GM19452 (cell line): ENCODE measurements around the gene SFXN5.

ENCODE experiments used
- ATAC-seq: cut with Tn5 transposase; IDR thresholded peaks from one replicate; pipeline ENCODE4 v1.9.1; 2021; ENCODE audit not compliant: unreplicated experiment

Gene SFXN5

DNA sequence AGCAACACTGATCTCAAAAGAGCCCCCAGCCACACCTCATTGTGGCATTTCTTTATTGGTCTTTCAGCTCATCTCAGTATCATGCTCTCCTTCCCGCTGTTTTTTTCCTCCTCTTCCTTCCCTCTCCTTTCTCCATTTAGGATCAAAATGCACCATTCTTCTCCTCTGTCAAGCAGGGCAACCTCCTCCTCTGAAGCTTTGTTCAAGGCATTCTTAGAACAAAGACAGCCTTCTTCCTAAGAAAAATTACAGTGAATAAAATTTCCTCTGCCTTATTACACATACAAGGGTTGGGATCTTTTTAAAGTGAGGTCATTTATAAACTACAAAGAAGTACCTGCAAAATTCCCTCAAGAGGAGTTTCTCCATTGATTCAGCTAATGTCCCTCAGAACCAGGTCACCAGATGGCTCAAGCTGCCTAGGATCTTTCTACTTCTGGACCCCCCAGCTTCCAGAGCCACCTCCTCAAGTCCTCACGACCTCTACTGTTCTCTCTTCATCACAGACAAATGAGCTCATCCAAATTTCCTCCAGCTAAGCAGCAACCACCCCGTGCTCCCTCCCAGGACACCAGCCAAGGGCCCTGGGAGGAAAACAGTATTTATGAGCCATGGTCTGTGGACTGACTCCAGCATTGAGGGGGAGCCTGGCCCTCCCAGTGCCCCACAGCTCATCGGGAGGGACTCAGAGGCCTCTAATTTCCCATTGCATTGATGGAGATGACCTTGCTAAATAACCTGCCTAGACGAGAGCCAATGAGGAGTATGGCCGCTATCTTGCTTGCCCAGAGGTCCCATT lies 18.0 kb downstream of the SFXN5 start:
- no peak for ATAC-seq

GRCh38 chr2:73050121-73050545 lies 21.4 kb downstream of the SFXN5 start:
- no peak for ATAC-seq

DNA sequence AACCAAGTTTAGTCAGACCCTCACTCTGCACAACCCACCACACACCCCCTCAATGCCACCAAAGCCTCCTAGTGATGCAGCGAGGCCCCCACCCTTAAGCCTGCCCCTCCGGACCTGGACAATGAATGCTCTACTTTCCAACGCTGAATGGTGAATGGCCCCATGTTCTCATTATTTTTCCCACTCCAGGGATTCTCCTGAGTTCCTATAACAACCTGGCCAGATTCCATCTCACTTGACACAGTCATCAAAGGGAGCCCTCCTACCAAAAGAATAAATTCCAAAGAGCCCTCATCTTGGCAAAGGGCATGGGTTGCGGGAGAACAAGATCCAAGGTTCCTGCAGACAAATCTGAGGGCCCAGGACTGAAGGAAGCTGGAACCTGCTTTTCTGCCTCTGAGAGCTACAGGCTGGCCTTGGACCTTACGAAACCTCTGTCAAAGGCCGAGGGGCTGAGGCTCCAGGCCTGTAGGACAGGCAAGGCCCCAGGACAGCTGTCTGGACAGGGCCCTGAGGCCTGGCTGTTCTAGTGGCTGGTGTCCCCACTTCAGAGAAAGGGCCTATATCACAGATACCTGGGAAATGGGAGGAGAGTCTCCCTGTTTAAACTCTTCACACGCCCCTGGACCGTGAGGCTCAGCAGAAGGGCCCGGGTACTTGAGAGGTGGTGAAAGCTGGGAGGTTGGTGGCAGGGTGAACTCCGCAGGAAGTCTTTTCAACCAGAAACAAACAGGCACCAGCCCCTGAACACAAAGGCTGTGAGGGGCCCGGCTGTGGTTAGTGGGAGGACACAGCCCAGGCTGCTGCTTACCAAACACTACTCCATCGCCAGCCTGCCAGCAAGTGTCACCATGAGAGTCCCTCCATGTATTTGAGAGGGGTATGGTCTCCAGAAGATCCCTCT lies 27.3 kb downstream of the SFXN5 start:
- no peak for ATAC-seq

DNA sequence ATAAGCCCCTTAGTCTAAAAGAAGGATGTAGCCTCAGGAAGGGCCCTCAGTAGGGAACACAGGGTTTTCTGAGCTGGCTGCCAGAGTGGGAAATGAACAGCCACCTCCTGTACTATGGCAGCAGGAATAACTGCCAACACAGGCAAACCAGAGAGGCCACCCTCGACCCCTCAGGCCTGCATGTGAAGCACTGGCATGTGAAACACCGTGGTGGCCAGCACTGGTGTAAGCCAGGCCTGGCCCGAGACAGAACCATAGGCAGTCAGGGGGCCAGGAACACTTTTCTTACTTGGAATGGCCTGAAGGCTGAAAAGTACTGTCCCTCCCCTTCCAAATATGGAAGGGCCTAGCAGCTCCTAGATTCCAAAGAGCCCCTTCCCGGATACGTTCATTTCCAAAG lies 28.2 kb downstream of the SFXN5 start:
- no peak for ATAC-seq

DNA sequence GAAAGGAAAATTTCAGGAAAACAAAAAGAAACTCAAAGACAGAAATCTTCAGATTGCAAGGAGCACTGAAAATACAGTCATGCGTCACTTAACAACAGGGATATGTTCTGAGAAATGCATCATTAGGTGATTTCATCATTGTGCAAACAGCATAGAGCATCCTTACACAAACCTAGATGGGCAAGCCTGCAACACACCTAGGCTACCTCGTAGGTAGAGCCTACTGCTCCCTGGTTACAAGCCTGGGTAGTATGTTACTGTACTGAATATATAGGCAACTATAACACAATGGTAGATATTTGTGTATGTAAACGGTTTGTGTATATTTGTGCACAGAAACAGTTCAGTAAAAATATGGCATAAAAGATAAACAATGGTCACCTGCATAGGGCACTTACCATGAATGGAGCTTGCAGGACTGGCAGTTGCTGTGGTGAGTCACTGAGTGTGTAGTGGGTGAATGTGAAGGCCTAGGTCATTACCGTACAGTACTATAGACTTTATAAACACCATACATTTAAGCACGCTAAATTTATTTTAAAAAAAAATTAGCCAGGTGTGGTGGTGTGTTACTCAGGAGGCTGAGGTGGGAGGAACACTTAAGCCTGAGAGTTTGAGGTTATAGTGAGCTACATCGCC lies 33.4 kb downstream of the SFXN5 start:
- no peak for ATAC-seq

DNA sequence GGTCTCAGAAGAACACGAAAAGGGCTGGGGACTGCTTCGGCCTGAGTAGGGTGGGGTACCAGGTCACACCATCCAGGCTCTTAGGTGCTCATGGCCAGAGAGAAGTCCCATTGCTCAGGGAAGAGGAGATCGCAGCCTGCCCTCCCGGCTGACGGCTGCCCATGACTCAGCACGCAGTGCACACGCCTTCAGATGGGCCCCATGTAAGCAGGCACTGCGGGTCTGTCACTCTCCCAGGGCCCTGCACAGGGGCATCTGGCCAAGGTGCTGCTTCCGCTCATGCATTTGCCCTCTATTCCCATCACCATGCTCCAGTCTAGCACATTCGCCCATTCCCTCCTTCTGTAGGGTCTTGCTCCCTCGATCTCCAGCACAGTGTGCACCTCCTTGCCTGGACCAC lies 34.7 kb downstream of the SFXN5 start:
- ATAC-seq = no peak

DNA sequence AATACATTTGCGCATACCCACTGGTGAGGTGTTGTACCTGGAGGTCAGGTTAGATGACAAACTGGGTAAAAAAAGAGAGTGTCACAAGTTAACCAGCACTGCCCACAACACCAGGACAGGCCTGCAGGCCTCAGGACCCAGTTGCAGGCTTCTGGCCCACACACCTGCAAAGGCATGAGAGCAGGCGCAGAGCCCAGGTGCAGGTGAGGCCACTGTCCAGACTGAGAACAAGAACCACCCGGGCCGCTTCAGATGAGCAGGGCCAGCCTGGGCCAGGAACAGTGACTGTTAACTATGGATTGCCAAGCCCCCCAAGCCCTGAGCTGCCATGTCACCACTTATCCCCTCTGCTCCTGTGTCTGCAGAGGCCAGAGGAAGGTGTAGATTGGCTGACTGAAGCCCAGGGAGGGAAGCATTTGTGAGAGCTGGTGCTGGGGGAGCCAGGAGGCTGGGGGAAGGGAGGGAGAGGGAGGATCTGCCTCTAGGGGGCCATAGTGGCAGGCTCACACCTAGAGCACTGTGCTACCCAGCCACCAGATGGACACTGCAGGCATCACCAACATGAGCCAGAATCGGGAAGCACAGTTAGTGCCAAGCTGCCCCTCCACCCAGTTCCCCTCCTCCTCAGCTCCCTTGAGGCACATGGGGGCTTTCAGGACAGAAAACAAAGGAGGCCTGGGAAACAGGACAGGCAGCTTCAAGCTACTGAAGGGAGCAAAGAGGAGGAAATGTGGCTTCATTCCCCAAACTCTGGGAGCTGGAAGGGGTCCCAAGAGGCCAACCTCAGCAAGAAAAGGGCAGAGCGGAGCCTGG lies 35.4 kb downstream of the SFXN5 start:
- no peak for ATAC-seq

DNA sequence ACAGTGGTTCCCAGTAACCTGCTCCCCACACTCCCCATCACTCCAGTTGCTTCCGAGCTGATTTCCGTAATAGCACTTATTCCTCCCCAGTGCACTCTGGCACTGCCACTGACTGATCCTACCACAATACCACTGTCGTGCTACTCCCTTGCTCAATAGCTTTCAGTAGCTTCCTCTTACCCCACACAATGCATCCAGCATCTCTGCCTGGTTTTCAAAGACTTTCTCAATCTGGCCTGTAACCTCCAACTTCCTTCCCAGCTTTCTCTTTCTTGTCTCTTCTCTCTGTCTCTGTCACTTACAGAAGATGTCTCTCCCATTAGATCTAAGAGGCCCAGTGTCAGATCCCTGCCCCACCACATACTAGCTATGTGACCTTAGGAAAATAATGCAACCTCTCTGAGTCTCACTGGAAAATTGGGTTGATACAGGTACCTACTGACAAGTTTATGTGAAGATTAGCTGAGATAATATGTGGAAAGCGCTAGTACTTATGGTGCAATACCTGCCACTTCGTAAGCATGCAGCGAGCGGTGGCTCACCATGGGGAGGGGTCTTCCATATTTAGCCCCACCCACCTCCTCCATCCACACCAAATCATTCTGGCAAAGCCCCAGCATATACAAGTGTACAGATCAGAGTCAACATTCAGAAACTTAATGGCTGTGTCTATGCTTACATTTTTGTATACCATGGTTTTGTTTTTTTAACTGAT lies 36.7 kb downstream of the SFXN5 start:
- ATAC-seq = no peak

GRCh38 chr2:73033766-73034381 lies 37.6 kb downstream of the SFXN5 start:
- no peak for ATAC-seq

DNA sequence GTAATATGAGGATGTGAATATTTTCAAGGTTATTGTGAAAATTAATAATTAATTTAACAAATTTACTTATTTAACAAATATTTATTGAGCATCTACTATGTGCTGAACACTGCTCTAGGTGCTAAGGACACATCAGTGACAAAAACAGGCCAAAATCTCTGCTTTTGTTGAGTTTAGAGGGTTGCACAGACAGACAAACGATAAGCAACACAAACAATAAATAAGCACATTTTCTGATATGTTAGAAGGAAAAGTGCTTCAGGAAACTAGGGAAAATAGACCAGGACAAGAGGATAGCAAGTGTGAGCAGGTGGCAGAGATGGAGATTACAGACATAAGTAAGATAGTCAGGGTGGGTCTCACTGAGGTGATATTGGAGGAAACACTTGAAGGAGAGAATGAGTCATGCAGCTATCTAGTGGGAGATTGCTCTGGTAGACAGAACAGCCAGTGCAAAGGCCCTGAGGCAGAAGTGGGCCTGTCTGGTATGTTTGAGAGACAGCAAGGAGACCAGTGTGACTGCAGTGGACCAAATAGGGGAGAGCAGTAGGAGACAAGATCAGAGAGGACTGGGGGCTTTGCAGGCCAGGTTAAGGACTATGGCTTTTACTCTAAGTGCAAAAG lies 38.3 kb downstream of the SFXN5 start:
- no peak for ATAC-seq

DNA sequence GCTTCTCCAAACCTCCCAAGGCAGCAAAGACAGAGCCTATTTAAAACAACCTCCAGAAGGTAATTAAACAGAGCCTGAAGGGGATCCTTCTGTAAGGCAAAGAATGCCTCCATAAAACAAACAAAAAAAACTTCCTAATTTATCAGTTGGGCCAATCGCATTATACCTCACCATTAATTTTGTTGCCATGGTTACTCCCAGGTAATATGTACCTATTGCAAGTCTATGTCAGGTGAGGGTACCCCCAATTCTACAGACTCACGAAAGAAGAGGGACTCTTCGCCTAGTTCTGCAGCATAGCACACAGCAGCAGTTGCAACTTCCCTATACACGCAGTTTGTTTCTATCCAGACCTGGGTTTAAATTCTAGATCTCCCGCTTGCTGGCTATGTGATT lies 38.8 kb downstream of the SFXN5 start:
- no peak for ATAC-seq

DNA sequence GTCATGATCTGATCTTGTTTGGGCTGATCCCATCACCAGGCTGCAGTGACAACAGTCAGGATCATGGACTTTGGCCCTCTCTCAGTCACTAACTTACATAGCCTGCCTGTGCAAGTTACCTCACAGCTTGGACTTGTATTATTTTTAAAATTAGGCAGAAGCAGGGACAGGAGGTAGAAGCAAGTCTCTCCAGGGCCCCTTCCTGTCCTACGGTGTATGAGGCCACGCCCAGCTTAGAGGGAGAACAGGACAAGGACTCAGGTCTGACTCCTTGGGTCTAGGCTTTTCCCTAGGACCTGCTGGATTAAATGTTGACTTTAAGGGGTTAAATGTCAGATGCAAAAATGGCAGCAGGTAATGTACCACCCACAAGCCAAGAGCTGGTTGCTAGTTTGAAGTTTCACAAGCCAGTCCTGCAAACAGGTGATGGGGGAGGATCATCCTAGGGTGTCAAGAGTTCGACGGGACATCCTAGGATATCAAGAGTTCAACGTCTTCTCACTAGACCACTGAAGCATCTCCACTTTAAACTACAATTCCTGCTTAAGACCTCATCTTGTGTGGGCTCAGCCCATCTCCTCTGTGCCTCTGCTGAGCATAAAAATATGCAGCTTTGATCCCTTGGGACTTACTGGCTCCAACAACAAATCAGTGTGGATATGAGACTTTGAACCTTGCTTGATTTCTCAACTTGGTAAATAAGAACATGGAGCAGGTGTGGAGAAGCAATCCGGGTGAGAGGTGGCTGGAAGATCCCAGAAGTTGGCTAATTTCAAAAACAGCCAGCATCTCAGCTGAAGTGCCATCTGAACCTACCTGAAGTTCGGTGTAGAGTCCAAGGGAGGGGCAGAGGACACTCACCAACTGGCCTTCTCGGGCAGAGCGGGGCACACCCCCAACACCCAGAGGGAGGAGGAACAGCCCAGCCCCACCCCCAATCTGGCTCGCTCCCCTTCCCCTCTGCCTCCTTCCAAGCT lies 39.5 kb downstream of the SFXN5 start:
- ATAC-seq = no peak

DNA sequence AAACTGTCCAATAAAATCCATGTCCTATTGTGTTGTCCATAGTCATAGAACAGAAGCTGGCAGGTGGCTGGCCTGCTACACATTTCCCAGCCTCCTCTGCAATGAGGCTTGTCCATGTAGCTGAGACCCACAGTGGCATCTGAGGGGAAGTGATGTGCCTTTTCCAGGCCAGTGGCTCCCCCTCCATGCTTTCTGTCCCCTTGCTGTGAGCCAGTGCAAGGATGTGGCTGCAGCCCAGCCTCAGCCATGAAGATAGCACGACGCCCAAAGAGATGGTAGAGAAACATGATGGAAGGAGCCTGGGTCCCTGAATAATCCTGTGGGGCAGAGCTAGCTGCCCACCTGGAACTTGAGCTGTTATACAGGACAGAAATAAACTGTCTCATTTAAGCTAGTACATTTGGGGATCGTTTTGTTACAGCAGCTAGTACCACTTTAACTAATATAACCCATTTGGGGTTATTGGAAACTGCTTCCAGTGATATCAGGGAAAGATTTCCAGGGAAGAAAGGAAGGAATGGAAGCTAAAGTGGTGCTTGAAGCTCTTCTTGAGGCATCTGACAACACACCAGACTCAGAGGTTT lies 40.3 kb downstream of the SFXN5 start:
- no peak for ATAC-seq

DNA sequence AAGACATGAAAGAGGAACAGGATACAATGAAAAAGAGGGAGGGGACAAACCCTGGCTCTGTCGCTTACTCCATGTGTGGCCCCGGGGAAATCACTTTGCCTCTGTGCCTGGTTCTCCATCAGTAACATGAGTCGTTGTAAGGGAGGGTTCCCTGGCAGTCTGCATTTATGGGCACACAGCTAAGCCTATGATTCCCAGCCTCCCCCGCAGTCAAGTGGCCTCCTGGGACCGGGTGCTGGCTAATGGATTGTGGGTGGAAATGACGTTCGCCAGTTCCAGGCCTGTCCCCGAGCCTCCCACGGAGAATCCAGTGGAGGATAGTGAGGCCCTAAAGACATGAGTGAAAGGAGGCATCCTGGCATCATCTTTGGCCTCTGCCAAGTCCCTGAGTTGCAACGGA lies 42.7 kb downstream of the SFXN5 start:
- no peak for ATAC-seq

GRCh38 chr2:73027340-73027739 lies 44.2 kb downstream of the SFXN5 start:
- no peak for ATAC-seq

DNA sequence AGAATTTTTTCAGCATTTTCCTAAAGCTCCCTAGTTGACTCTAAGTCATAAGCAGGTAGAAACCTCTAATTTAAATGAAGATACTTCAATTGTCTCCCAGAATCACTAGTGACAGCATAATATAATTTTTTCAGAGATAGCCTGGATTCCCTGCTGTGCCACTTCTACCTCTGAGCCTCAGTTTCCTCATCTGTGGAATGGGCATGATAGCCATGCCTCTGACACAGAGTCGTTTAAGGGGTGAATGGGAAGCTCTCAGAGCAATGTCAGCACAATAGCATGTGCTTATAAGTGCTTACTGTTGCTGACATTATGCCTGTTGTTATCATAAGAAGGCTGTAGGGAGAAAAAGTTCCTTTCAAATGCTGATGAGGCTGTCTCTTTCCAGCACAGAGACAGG lies 48.0 kb downstream of the SFXN5 start:
- no peak for ATAC-seq

- ATAC-seq = no peak
Observed at GRCh38 chr2:73022024-73022568, 49.4 kb downstream of the SFXN5 start.
